Prostate gland (tissue), 2 donors: ENCODE measurements around the gene QSOX1. TPM values are rescaled to one million over a fixed set of nuclear protein-coding genes. Genes with fewer than 3 reads are reported as not detected.

ENCODE experiments used
- DNase-seq: peaks from one replicate; pipeline ENCODE4 v3.0.0-alpha.2; 2019; ENCODE audit warnings: low spot score
- H3K27ac ChIP-seq, 2 donors: fragments of 200-600 bp; sonication (generic); 2 replicates each; pipeline ENCODE4 v1.5.1; 2017 to 2019
- H3K27me3 ChIP-seq: fragments of 200-600 bp; sonication (generic); replicated peaks from 2 replicates; pipeline ENCODE4 v1.5.1; 2019; ENCODE audit not compliant: insufficient read depth
- H3K36me3 ChIP-seq, 2 donors: fragments of 200-600 bp; sonication (generic); 1 replicate in 1 of 2; 2 replicates in 1 of 2; pipeline versions ENCODE4 v1.5.1 to v1.8.1; 2017 to 2019
- H3K4me1 ChIP-seq: fragments of 200-600 bp; sonication (generic); replicated peaks from 2 replicates; pipeline ENCODE4 v1.5.1; 2019
- H3K4me3 ChIP-seq, 2 donors: fragments of 200-600 bp; sonication (generic); 2 replicates each; pipeline ENCODE4 v1.5.1; 2017 to 2019
- H3K9me3 ChIP-seq: fragments of 200-600 bp; sonication (generic); 2 replicates; pipeline ENCODE4 v1.5.1; 2017
- POLR2A ChIP-seq: fragments of 450-650 bp; IDR thresholded peaks from one replicate; pipeline ENCODE4 v1.6.1; 2016; ENCODE audit warnings: antibody characterized with exemption, mild to moderate bottlenecking
- POLR2AphosphoS5 ChIP-seq: sonication (generic); formaldehyde crosslinking; IDR thresholded peaks from one replicate; pipeline ENCODE4 v1.6.1; 2017; ENCODE audit warnings: antibody characterized with exemption
- WGBS: methylation state at CpG from one replicate; pipeline ENCODE4 v1.1.5; 2018; 5-methylcytosine and 5-hydroxymethylcytosine counted together
- intact Hi-C: fragments of 100-400 bp; cut with DNase I; formaldehyde crosslinking; loops from one replicate; pipeline ENCODE4 v1.14.2; 2022
- total RNA-seq, 2 donors: library from RNA; depleted of rRNA; stranded (reverse); fragments of >200 nt; gene quantifications; one replicate each; pipeline ENCODE4 v1.1.0, GENCODE V29; 2016
- TF ChIP-seq, protein P1 (sequence below), 4 experiments: fragments of 200-600 bp in 2 of 4; fragments of 450-650 bp in 2 of 4; sonication (generic) in 2 of 4; IDR thresholded peaks; 1 replicate in 3 of 4; 2 replicates in 1 of 4; pipeline ENCODE4 v1.5.1; 2016 to 2019; ENCODE audit warnings: antibody characterized with exemption in 4 of 4, mild to moderate bottlenecking in 2 of 4, moderate library complexity in 2 of 4

Gene QSOX1
- total RNA-seq, 2 donors from 2014 or later, result 77.3 to 471 TPM

DNA sequence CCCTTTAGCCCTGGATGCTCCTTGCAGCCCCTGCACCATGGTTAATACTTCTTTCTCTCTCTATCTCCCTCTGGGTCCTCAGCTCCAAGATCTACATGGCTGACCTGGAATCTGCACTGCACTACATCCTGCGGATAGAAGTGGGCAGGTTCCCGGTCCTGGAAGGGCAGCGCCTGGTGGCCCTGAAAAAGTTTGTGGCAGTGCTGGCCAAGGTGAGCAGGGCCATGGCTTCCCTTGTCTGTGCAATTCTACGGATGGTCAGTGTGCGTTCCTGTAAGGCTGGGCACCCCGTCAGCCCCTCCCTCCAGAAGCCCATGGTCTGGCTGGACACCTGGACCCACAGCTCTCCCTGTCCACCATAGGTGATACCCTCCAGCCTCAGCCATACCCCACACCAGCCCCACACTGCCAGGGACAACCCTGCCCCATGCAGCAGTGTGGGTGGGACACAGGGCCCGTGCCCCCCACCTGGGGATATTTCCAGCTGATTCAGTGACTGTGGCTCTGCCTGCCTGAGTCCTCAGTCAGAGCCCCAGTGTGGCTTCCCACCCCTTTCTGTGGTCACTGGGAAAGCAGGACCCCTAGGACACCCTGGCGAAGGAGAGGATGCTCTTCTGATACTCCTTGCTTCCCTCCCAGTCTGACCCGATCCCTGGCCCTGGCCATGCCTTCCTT, 31.4 kb downstream of the QSOX1 start:
- no peaks in the 10 kb centered on the region for H3K9me3 ChIP-seq

DNA sequence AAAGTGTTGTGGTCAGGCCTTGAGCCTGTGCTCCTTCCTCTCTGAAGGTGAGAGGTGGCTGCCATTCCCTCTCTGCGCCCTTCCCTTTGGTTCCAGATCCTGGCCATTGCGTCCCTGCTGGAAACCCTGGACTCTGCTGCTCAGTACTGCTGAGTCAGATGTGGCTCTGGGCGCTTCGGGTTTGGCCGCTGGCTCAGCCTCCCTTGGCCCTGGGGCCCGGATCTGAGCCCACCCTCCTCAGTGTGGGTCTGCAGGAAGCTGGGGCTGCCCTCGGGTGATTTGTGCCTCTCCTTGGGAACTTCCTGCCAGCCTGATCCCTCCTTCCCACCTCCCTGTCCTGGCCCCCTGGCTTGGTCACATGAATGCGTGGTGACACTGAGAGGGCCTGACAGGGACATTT, 32.2 kb downstream of the QSOX1 start:
- Histone ChIP-seq H3K4me1 (no peaks in the 10 kb centered on the region), H3K27me3 (no peaks in the 10 kb centered on the region), H3K9me3 (no peaks in the 10 kb centered on the region), H3K4me3 (no peak overlapping the region), H3K27ac (no peak overlapping the region), H3K36me3 (peaks cover 0 to 6% of the 10 kb centered on the region in 2 donors)
- TF ChIP-seq, protein P1, sequence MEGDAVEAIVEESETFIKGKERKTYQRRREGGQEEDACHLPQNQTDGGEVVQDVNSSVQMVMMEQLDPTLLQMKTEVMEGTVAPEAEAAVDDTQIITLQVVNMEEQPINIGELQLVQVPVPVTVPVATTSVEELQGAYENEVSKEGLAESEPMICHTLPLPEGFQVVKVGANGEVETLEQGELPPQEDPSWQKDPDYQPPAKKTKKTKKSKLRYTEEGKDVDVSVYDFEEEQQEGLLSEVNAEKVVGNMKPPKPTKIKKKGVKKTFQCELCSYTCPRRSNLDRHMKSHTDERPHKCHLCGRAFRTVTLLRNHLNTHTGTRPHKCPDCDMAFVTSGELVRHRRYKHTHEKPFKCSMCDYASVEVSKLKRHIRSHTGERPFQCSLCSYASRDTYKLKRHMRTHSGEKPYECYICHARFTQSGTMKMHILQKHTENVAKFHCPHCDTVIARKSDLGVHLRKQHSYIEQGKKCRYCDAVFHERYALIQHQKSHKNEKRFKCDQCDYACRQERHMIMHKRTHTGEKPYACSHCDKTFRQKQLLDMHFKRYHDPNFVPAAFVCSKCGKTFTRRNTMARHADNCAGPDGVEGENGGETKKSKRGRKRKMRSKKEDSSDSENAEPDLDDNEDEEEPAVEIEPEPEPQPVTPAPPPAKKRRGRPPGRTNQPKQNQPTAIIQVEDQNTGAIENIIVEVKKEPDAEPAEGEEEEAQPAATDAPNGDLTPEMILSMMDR (IDR thresholded peaks at IDR 0.05), result no peak
- TF ChIP-seq POLR2A (no peak), POLR2AphosphoS5 (no peak)
- WGBS, result 70% methylated on average over 8 of the region's 8 CpGs
- intact Hi-C loops, result loop anchor here (5.0 kb wide), 1 partner anchor 295 kb away; no protein-coding TSS in a partner anchor
- DNase-seq, result no peak

More for the DNA sequence above, 31.4 kb downstream of the QSOX1 start:
- TF ChIP-seq POLR2AphosphoS5, result no peak
- TF ChIP-seq, protein P1 (IDR thresholded peaks at IDR 0.05), result no peak
- no peak for TF ChIP-seq POLR2A
- 98% methylated on average over 9 of the region's 9 CpGs for WGBS
- Histone ChIP-seq H3K27ac (no peak overlapping the region), H3K4me1 (no peaks in the 10 kb centered on the region), H3K27me3 (no peaks in the 10 kb centered on the region), H3K36me3 (peaks cover 0 to 6% of the 10 kb centered on the region in 2 donors), H3K4me3 (no peak overlapping the region)
- intact Hi-C loops, result loop anchor here (5.0 kb wide), 1 partner anchor 296 kb away; no protein-coding TSS in a partner anchor
- no peak for DNase-seq

DNA sequence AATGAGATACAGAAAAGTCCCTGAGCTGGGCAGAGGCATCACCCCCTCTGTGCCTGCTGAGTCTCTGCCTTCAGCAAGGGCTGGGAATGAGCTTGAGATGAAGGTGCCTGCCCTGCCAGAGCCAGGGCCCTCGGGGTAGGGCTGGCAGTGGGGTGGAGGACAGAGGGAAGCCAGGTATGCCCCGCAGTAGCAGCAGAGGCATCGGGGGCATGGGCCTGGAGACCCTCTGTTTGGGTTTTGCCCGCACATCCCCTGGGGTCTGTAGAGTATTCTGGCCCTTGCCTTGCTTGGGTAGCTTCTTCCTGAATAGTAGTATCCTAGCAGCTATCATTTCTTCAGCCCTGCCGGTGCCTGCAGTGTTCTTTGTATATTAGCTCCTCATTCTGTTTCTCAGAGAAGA, 33.0 kb downstream of the QSOX1 start:
- Histone ChIP-seq H3K27me3 (no peaks in the 10 kb centered on the region), H3K27ac (no peak overlapping the region), H3K4me3 (no peak overlapping the region), H3K9me3 (no peaks in the 10 kb centered on the region), H3K4me1 (no peaks in the 10 kb centered on the region), H3K36me3 (peaks cover 0 to 6% of the 10 kb centered on the region in 2 donors)
- TF ChIP-seq POLR2AphosphoS5 (no peak), POLR2A (no peak)
- TF ChIP-seq, protein P1 (IDR thresholded peaks at IDR 0.05), result no peak
- WGBS, result 96% methylated on average over 4 of the region's 5 CpGs
- DNase-seq, result no peak
- intact Hi-C loops, result loop anchor here (5.0 kb wide), 1 partner anchor 295 kb away; no protein-coding TSS in a partner anchor

DNA sequence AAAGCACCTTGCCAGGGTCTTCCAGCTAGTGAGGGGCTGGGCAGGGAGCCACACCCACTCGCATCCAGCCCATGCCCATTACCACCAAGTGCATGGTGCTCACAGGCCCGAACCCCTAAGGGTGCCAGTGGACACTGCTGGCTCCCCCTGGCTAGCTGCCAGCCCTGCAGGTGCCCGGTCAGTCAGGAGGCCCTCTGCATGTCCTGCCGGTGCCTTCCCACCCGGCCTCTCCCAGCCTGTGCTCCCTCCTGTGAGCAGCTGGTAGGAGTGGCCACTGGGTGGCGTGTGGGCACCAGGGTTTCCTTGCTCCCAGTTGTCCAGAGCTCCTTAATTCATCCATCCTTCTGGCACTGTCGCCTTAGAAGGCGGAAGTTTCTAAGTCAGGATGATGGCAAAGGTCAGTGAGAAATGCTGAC, 33.4 kb downstream of the QSOX1 start:
- intact Hi-C loops, result loop anchor here (5.0 kb wide), 1 partner anchor 294 kb away; no protein-coding TSS in a partner anchor
- 43% methylated on average over 8 of the region's 8 CpGs for WGBS
- Histone ChIP-seq H3K4me3 (no peak overlapping the region), H3K36me3 (peaks cover 0 to 6% of the 10 kb centered on the region in 2 donors), H3K4me1 (no peaks in the 10 kb centered on the region), H3K27me3 (no peaks in the 10 kb centered on the region), H3K27ac (no peak overlapping the region), H3K9me3 (no peaks in the 10 kb centered on the region)
- TF ChIP-seq, protein P1 (IDR thresholded peaks at IDR 0.05), result peak in 3 of 4 experiments; percentile 44 to 61 (median 59)
- no peak for TF ChIP-seq POLR2AphosphoS5
- DNase-seq, result peak; percentile 45
